GM12878 (cell line): ENCODE data around the gene BPNT1. TPM values are rescaled to one million over a fixed set of nuclear protein-coding genes. Genes with fewer than 3 reads are reported as not detected.

ENCODE experiments used
- ATAC-seq: fragments of 200-7000 bp; cut with Tn5 transposase; 3 replicates; pipeline ENCODE4 v1.9.1; 2020; ENCODE audit warnings: mild to moderate bottlenecking, moderate library complexity
- BruUV-seq: library from RNA; stranded (reverse); fragments of 400-500 nt; replicated peaks from 2 replicates; lab custom pipeline; 2021; lab: Mats Ljungman, UMichigan
- CTCF ChIA-PET: fragments of 300-600 bp; sonication (Branson Sonifier 250); formaldehyde crosslinking; extraction: SDS; loops from one replicate; lab custom pipeline; 2021; ENCODE audit warnings: inconsistent platforms; lab: Yijun Ruan, JAX
- POLR2A ChIA-PET: fragments of 350-600 bp; formaldehyde crosslinking; extraction: SDS; loops from one replicate; lab custom pipeline; 2021; ENCODE audit warnings: inconsistent platforms; lab: Charles Lee
- RAD21 ChIA-PET: fragments of 300-600 bp; sonication (Branson Sonifier 250); formaldehyde crosslinking; loops from one replicate; lab custom pipeline; 2023; ENCODE audit warnings: antibody characterized with exemption; ENCODE audit not compliant: unreplicated experiment; lab: Charles Lee
- SMC1A ChIA-PET: fragments of 300-600 bp; sonication (Branson Sonifier 250); formaldehyde crosslinking; loops from one replicate; lab custom pipeline; 2023; ENCODE audit not compliant: unreplicated experiment, uncharacterized antibody; lab: Charles Lee
- DNase-seq: peaks from one replicate; pipeline ENCODE4 v3.0.0-alpha.2; 2011; ENCODE audit warnings: low read depth, low spot score
- FAIRE-seq: peaks from 3 replicates; lab custom pipeline; 2011; peaks lifted over from hg19 to GRCh38; lab: Jason Lieb, UNC
- H2AFZ ChIP-seq: 2 replicates; pipeline ENCODE4 v1.6.0; 2011; ENCODE audit warnings: low read depth, low read length, control low read depth; ENCODE audit not compliant: control insufficient read depth
- H3K27ac ChIP-seq: 2 replicates; pipeline ENCODE4 v1.5.1; 2011; ENCODE audit warnings: control low read depth; ENCODE audit not compliant: control insufficient read depth, insufficient read depth
- H3K27me3 ChIP-seq, 2 experiments: replicated peaks in 1 of 2; 2 replicates each; pipeline versions ENCODE4 v1.6.0 to v1.6.1; 2011; ENCODE audit warnings: low read length in 1 of 2; ENCODE audit not compliant: control insufficient read depth in 2 of 2, insufficient read depth in 2 of 2
- H3K36me3 ChIP-seq, 2 experiments: 2 replicates each; pipeline ENCODE4 v1.5.1; 2011; ENCODE audit warnings: low read length in 1 of 2; ENCODE audit not compliant: control insufficient read depth in 2 of 2, insufficient read depth in 2 of 2
- H3K4me1 ChIP-seq: 2 replicates; pipeline ENCODE4 v1.6.1; 2011; ENCODE audit warnings: mild to moderate bottlenecking, low read length, moderate library complexity, mixed read lengths; ENCODE audit not compliant: control insufficient read depth, insufficient read depth
- H3K4me2 ChIP-seq: 2 replicates; pipeline ENCODE4 v1.6.0; 2011; ENCODE audit warnings: control low read depth; ENCODE audit not compliant: control insufficient read depth, insufficient read depth
- H3K4me3 ChIP-seq: fragments of 200-600 bp; sonication (generic); 2 replicates; pipeline ENCODE4 v1.5.1; 2016
- H3K79me2 ChIP-seq: 2 replicates; pipeline ENCODE4 v1.6.0; 2011; ENCODE audit warnings: low read length; ENCODE audit not compliant: control insufficient read depth, insufficient read depth
- H3K9ac ChIP-seq: 2 replicates; pipeline ENCODE4 v1.8.0; 2011; ENCODE audit warnings: low read length, control low read depth, mixed read lengths; ENCODE audit not compliant: control insufficient read depth, insufficient read depth
- H3K9me3 ChIP-seq: replicated peaks from 3 replicates; pipeline ENCODE4 v1.5.1; 2011; ENCODE audit warnings: mild to moderate bottlenecking, low read length; ENCODE audit not compliant: control insufficient read depth, insufficient read depth
- H4K20me1 ChIP-seq: 2 replicates; pipeline ENCODE4 v1.6.0; 2011; ENCODE audit not compliant: control insufficient read depth, insufficient read depth
- CHD1 ChIP-seq: IDR thresholded peaks from 2 replicates; pipeline ENCODE4 v1.6.1; 2012; ENCODE audit warnings: low read depth, low read length, improper control_type of control experiment
- ETV6 ChIP-seq, 2 experiments: fragments of 450-650 bp in 1 of 2; IDR thresholded peaks in 1 of 2; conservative IDR thresholded peaks in 1 of 2; 2 replicates each; pipeline ENCODE4 v1.6.1; 2014; ENCODE audit warnings: antibody characterized with exemption in 1 of 2, borderline replicate concordance in 1 of 2, low read depth in 1 of 2, mild to moderate bottlenecking in 1 of 2, moderate library complexity in 1 of 2
- HDAC2 ChIP-seq: fragments of 200-600 bp; sonication (generic); IDR thresholded peaks from 2 replicates; pipeline ENCODE4 v1.6.1; 2017
- POU2F2 ChIP-seq: IDR thresholded peaks from 3 replicates; pipeline ENCODE4 v1.6.1; 2011; ENCODE audit warnings: low read depth, mild to moderate bottlenecking, low read length, borderline replicate concordance
- RFX5 ChIP-seq: IDR thresholded peaks from 2 replicates; pipeline ENCODE4 v1.6.1; 2011; ENCODE audit warnings: low read depth, low read length, improper control_type of control experiment
- SIN3A ChIP-seq: IDR thresholded peaks from 2 replicates; pipeline ENCODE4 v1.6.1; 2012; ENCODE audit warnings: low read depth, low read length, improper control_type of control experiment
- SMARCA5 ChIP-seq: fragments of 450-650 bp; IDR thresholded peaks from 2 replicates; pipeline ENCODE4 v1.6.1; 2017; ENCODE audit warnings: mild to moderate bottlenecking
- TCF3 ChIP-seq: IDR thresholded peaks from 2 replicates; pipeline ENCODE4 v1.6.1; 2012; ENCODE audit warnings: low read depth, mild to moderate bottlenecking, low read length, borderline replicate concordance; ENCODE audit not compliant: insufficient read depth
- ZBED1 ChIP-seq: IDR thresholded peaks from 2 replicates; pipeline ENCODE4 v1.6.1; 2016; ENCODE audit warnings: borderline replicate concordance
- ZBTB40 ChIP-seq: fragments of 450-650 bp; IDR thresholded peaks from 2 replicates; pipeline ENCODE4 v1.6.1; 2016; ENCODE audit warnings: mild to moderate bottlenecking, moderate library complexity, borderline replicate concordance
- ZNF622 ChIP-seq: fragments of 450-650 bp; IDR thresholded peaks from 2 replicates; pipeline ENCODE4 v1.6.1; 2017; ENCODE audit warnings: mild to moderate bottlenecking, inconsistent platforms
- in situ Hi-C: fragments of 300-500 bp; cut with MboI; formaldehyde crosslinking; loops from 9 replicates; pipeline ENCODE4 v1.14.3; 2018; ENCODE audit warnings: mixed read lengths
- intact Hi-C: fragments of 100-400 bp; cut with micrococcal nuclease; formaldehyde crosslinking; loops from one replicate; pipeline ENCODE4 v1.14.2; 2022; ENCODE audit not compliant: unreplicated experiment
- polyA plus RNA-seq, 11 experiments: library from polyadenylated mRNA; depleted of rRNA in 4 of 11; unstranded in 6 of 11; stranded (reverse) in 5 of 11; fragments of >200 nt; fragmentation: Nextera tagmentation in 4 of 11; fragmentation: Illumina TruSeq in 1 of 11; extraction: Ambion mirVana in 4 of 11; extraction: Trizol in 1 of 11; gene quantifications; 1 replicate in 1 of 11; 2 replicates in 10 of 11; pipeline versions ENCODE4 v1.2.1 to v1.2.3, GENCODE V29; 2011 to 2016; ENCODE audit warnings: inconsistent platforms in 2 of 11, missing spikeins in 2 of 11, low read depth in 1 of 11
- total RNA-seq, 4 experiments: library from RNA; depleted of rRNA in 3 of 4; stranded (reverse); fragments of >200 nt in 3 of 4; fragmentation: Illumina TruSeq in 1 of 4; extraction: Trizol in 1 of 4; gene quantifications; 2 replicates each; pipeline versions ENCODE4 v1.2.1 to v1.2.3, GENCODE V29; 2013 to 2021

BPNT1 gene
- total and polyA plus RNA-seq, 10 of the 15 experiments (the other 5 are each of a cell fraction or from before 2014, with no cell fraction given) = 35.5 to 78.4 (median 45.4) TPM

DNA sequence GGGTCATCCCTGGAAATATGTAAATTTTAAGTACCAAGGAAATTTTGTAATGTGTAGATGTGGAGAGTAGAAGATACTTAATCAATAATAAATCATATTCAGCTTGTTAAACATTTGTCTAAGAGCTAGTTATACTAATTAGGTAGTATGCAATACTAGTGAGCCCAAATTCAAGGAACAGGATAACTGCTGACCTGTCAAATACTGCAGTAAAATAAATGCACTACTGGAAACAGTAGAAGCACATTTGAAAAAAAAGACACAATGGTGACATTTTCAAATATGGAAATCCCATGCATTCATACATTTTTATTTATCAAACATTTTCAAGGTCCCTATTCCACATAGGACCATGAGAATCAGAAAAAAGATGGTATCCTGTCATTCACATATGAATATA lies 70.5 kb downstream of the BPNT1 start:
- Histone ChIP-seq H3K27me3 (no peaks in the 10 kb centered on the region), H2AFZ (no peak overlapping the region), H3K4me1 (no peaks in the 10 kb centered on the region), H3K4me3 (no peak overlapping the region), H3K9me3 (no peaks in the 10 kb centered on the region), H3K79me2 (no peaks in the 10 kb centered on the region), H3K4me2 (no peak overlapping the region), H3K27ac (no peak overlapping the region), H3K9ac (no peak overlapping the region), H3K36me3 (peaks cover 1 to 21% of the 10 kb centered on the region in 2 experiments), H4K20me1 (no peaks in the 10 kb centered on the region)
- ChIA-PET SMC1A (interaction anchor here (0.7 to 1.0 kb wide), 2 partner anchors 63 to 715 kb away, joined by 3 to 4 read pairs; no protein-coding TSS in a partner anchor), RAD21 (interaction anchor here (0.6 kb wide), 1 partner anchor 66 kb away, joined by 3 read pairs; no protein-coding TSS in a partner anchor), CTCF (interaction anchor here (1.0 kb wide), 2 partner anchors 22 to 67 kb away, joined by 3 to 6 read pairs; no protein-coding TSS in a partner anchor), POLR2A (no interaction called here)
- no peak for ATAC-seq
- BruUV-seq = no TSS peak
- DNase-seq = no peak
- intact Hi-C loops (no loop called here), in situ Hi-C loops (no loop called here)
- FAIRE-seq = no peak
- TF ChIP-seq ZNF622 (no peak), TCF3 (no peak), CHD1 (no peak), RFX5 (no peak), SIN3A (no peak), ZBTB40 (no peak), ETV6 (conservative IDR thresholded peaks at IDR 0.05 in 1 of 2, IDR thresholded peaks at IDR 0.05 in 1 of 2; ENCODE audit: borderline replicate concordance in 1 of 2, low read depth in 1 of 2) (no peak), HDAC2 (no peak), SMARCA5 (no peak), POU2F2 (no peak), ZBED1 (no peak)
